Smooth muscle cell (in vitro differentiated cells): ENCODE data around the gene MAST2. TPM values are rescaled to one million over a fixed set of nuclear protein-coding genes. Genes with fewer than 3 reads are reported as not detected.
"Not testable (repeated sequence)": the region's sequence is repeated elsewhere in the genome, so short reads cannot be mapped to it uniquely, and the experiment has no call there.

Source experiments
- DNase-seq: peaks from one replicate; lab custom pipeline; 2025; ENCODE audit not compliant: unreplicated experiment; lab: John Stamatoyannopoulos, UW
- H2AFZ ChIP-seq: fragments of 200-600 bp; sonication (generic); 2 replicates; pipeline ENCODE4 v1.6.0; 2016; ENCODE audit warnings: antibody characterized with exemption, low read depth, mild to moderate bottlenecking
- H3F3A ChIP-seq: fragments of 200-600 bp; sonication (generic); 2 replicates; pipeline ENCODE4 v1.6.0; 2017; ENCODE audit warnings: antibody characterized with exemption, low read depth
- H3K27ac ChIP-seq: fragments of 200-600 bp; sonication (generic); 2 replicates; pipeline ENCODE4 v1.5.1; 2016; ENCODE audit warnings: low read depth, mild to moderate bottlenecking
- H3K27me3 ChIP-seq: fragments of 200-600 bp; sonication (generic); 2 replicates; pipeline ENCODE4 v1.6.1; 2016; ENCODE audit warnings: low read depth, mild to moderate bottlenecking
- H3K36me3 ChIP-seq: fragments of 200-600 bp; sonication (generic); 2 replicates; pipeline ENCODE4 v1.5.1; 2016; ENCODE audit warnings: low read depth
- H3K4me1 ChIP-seq: fragments of 200-600 bp; sonication (generic); 2 replicates; pipeline ENCODE4 v1.5.1; 2016; ENCODE audit warnings: low read depth
- H3K4me2 ChIP-seq: fragments of 200-600 bp; sonication (generic); 2 replicates; pipeline ENCODE4 v1.6.0; 2016; ENCODE audit warnings: mild to moderate bottlenecking
- H3K4me3 ChIP-seq: fragments of 200-600 bp; sonication (generic); 2 replicates; pipeline ENCODE4 v1.5.1; 2016; ENCODE audit warnings: mild to moderate bottlenecking
- H3K79me2 ChIP-seq: fragments of 200-600 bp; sonication (generic); 2 replicates; pipeline ENCODE4 v1.6.0; 2016; ENCODE audit warnings: low read depth, mild to moderate bottlenecking
- H3K9ac ChIP-seq: fragments of 200-600 bp; sonication (generic); 2 replicates; pipeline ENCODE4 v1.6.0; 2016; ENCODE audit warnings: low read depth
- H3K9me3 ChIP-seq: fragments of 200-600 bp; sonication (generic); replicated peaks from 2 replicates; pipeline ENCODE4 v1.5.1; 2016; ENCODE audit warnings: low read depth
- H4K20me1 ChIP-seq: fragments of 200-600 bp; sonication (generic); 2 replicates; pipeline ENCODE4 v1.6.0; 2016; ENCODE audit warnings: low read depth
- WGBS: methylation state at CpG from one replicate; pipeline ENCODE4 v1.1.7; 2016; ENCODE audit warnings: low lambda C conversion rate; 5-methylcytosine and 5-hydroxymethylcytosine counted together
- polyA plus RNA-seq: library from polyadenylated mRNA; unstranded; fragments of >200 nt; fragmentation: Nextera tagmentation; extraction: Ambion mirVana; gene quantifications from 2 replicates; pipeline ENCODE4 v1.2.1, GENCODE V29; 2016
- total RNA-seq: library from RNA; depleted of rRNA; stranded (reverse); fragments of >200 nt; gene quantifications from 2 replicates; pipeline ENCODE4 v1.2.3, GENCODE V29; 2014
- TF ChIP-seq, protein P1 (sequence below): fragments of 200-600 bp; sonication (generic); IDR thresholded peaks from 2 replicates; pipeline ENCODE4 v1.5.1; 2017; ENCODE audit warnings: borderline replicate concordance, mild to moderate bottlenecking, antibody characterized with exemption; ENCODE audit not compliant: insufficient read depth, poor library complexity, severe bottlenecking

MAST2 gene
- total and polyA plus RNA-seq, 2 experiments from 2014 or later = 18.4 to 26.2 TPM

DNA sequence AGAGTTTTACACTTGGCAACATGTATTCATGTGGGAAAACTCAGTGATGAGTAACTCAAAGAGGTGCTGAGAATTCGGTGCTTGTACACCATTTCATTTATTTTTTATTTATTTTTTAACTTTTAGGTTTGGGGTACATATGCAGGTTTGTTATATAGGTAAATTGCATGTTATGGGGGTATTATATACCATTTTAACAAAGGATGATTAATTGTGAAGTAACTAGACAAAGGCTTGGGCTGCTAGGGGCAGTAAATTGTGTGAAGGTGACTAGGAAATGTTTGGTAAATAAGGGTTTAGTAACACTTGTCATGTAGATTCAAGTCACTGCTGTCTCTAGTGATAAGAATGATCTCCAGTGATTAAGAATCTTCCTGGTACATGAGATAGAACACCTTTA lies 139.0 kb downstream of the MAST2 start:
- 94% methylated on average over 1 of the region's 1 CpG for WGBS
- Histone ChIP-seq H3K27me3 (no peaks in the 10 kb centered on the region), H3K9ac (no peak overlapping the region), H3K79me2 (peaks cover 17% of the 10 kb centered on the region), H2AFZ (no peak overlapping the region), H3K36me3 (no peaks in the 10 kb centered on the region), H3K4me1 (no peaks in the 10 kb centered on the region), H4K20me1 (no peaks in the 10 kb centered on the region), H3K4me3 (no peak overlapping the region), H3K4me2 (no peak overlapping the region), H3F3A (no peaks in the 10 kb centered on the region), H3K27ac (no peak overlapping the region), H3K9me3 (no peaks in the 10 kb centered on the region)
- no peak for DNase-seq
- TF ChIP-seq, protein P1, sequence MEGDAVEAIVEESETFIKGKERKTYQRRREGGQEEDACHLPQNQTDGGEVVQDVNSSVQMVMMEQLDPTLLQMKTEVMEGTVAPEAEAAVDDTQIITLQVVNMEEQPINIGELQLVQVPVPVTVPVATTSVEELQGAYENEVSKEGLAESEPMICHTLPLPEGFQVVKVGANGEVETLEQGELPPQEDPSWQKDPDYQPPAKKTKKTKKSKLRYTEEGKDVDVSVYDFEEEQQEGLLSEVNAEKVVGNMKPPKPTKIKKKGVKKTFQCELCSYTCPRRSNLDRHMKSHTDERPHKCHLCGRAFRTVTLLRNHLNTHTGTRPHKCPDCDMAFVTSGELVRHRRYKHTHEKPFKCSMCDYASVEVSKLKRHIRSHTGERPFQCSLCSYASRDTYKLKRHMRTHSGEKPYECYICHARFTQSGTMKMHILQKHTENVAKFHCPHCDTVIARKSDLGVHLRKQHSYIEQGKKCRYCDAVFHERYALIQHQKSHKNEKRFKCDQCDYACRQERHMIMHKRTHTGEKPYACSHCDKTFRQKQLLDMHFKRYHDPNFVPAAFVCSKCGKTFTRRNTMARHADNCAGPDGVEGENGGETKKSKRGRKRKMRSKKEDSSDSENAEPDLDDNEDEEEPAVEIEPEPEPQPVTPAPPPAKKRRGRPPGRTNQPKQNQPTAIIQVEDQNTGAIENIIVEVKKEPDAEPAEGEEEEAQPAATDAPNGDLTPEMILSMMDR = no peak

GRCh38 chr1:45943185-45943584 lies 139.8 kb downstream of the MAST2 start:
- no peak for DNase-seq
- 0% methylated on average over 1 of the region's 1 CpG for WGBS
- TF ChIP-seq, protein P1 = no peak

GRCh38 chr1:45945426-45945825 lies 142.0 kb downstream of the MAST2 start:
- no peaks in the 10 kb centered on the region for H3K36me3 ChIP-seq
- no peaks in the 10 kb centered on the region for H3K9me3 ChIP-seq
- H3K9ac ChIP-seq = no peak overlapping the region
- DNase-seq = no peak
- 21% methylated on average over 2 of the region's 2 CpGs for WGBS
- H3K79me2 ChIP-seq = peaks cover 2% of the 10 kb centered on the region
- H3K4me1 ChIP-seq = no peaks in the 10 kb centered on the region
- H4K20me1 ChIP-seq = no peaks in the 10 kb centered on the region
- no peak overlapping the region for H2AFZ ChIP-seq
- no peaks in the 10 kb centered on the region for H3K27me3 ChIP-seq
- H3F3A ChIP-seq = no peaks in the 10 kb centered on the region
- TF ChIP-seq, protein P1 = no peak
- peak overlapping the region; percentile 74 for H3K27ac ChIP-seq
- H3K4me2 ChIP-seq = peak overlapping the region; percentile 52
- H3K4me3 ChIP-seq = no peak overlapping the region

More at GRCh38 chr1:45943185-45943584, 139.8 kb downstream of the MAST2 start:
- Histone ChIP-seq H3K27ac (no peak overlapping the region), H4K20me1 (no peaks in the 10 kb centered on the region), H3K9me3 (no peaks in the 10 kb centered on the region), H3K9ac (no peak overlapping the region), H3F3A (no peaks in the 10 kb centered on the region), H3K4me2 (no peak overlapping the region), H3K4me1 (no peaks in the 10 kb centered on the region), H2AFZ (no peak overlapping the region), H3K36me3 (no peaks in the 10 kb centered on the region), H3K79me2 (peaks cover 13% of the 10 kb centered on the region), H3K4me3 (no peak overlapping the region), H3K27me3 (no peaks in the 10 kb centered on the region)

DNA sequence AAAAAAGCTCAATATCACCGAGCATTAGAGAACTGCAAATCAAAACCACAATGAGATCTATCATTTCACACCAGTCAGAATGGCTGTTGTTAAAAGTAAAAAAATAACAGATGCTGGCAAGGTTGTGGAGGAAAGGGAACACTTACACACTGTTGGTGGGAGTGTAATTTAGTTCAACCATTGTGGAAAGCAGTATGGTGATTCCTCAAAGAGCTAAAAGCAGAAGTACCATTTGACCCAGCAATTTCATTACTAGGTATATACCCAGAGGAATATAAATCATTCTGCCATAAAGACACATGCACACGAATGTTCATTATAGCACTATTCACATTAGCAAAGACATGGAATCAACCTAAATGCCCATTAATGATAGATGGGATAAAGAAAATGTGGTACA lies 146.1 kb downstream of the MAST2 start:
- not testable (repeated sequence) for H4K20me1 ChIP-seq, H3K9me3 ChIP-seq, H3K36me3 ChIP-seq, H3K27ac ChIP-seq, H3K27me3 ChIP-seq, H2AFZ ChIP-seq, H3K79me2 ChIP-seq, H3K4me3 ChIP-seq, DNase-seq, H3K9ac ChIP-seq, H3K4me2 ChIP-seq
- Histone ChIP-seq H3K4me1 (peaks cover 26% of the 10 kb centered on the region), H3F3A (peaks cover 12% of the 10 kb centered on the region)
- WGBS = 90% methylated on average over 2 of the region's 2 CpGs
